GM20000 (cell line): ENCODE data around the gene APMAP.

ENCODE experiments used
- DNase-seq: peaks from one replicate; pipeline ENCODE4 v3.0.0; 2012; ENCODE audit warnings: low spot score
- TF ChIP-seq, protein P1 (sequence below): IDR thresholded peaks from 2 replicates; pipeline ENCODE4 v1.5.1; 2012; ENCODE audit warnings: mild to moderate bottlenecking, control low read depth; ENCODE audit errors: extremely low read depth, missing control alignments

Gene APMAP

DNA sequence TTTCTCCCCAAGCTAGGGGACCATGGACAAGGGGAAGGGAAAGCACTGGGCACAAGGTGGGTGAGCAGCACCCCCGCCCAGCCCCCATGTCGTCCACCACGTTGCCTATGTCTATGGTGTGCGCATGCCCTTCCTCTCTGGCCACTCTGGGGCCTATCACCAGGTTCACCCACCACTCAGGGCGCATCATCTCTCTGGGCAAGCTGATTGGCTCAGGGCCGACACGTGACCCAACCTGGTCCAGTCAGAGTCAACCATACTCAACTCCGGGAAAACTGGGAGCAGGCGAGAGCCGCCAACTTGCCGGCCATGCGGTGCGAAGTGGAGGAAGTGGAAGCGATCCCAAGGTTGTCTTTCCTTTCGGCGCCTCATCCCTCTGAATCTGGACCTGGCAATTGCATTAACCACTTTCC is 39.5 kb upstream of the APMAP start:
- TF ChIP-seq, protein P1, sequence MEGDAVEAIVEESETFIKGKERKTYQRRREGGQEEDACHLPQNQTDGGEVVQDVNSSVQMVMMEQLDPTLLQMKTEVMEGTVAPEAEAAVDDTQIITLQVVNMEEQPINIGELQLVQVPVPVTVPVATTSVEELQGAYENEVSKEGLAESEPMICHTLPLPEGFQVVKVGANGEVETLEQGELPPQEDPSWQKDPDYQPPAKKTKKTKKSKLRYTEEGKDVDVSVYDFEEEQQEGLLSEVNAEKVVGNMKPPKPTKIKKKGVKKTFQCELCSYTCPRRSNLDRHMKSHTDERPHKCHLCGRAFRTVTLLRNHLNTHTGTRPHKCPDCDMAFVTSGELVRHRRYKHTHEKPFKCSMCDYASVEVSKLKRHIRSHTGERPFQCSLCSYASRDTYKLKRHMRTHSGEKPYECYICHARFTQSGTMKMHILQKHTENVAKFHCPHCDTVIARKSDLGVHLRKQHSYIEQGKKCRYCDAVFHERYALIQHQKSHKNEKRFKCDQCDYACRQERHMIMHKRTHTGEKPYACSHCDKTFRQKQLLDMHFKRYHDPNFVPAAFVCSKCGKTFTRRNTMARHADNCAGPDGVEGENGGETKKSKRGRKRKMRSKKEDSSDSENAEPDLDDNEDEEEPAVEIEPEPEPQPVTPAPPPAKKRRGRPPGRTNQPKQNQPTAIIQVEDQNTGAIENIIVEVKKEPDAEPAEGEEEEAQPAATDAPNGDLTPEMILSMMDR: no peak

DNA sequence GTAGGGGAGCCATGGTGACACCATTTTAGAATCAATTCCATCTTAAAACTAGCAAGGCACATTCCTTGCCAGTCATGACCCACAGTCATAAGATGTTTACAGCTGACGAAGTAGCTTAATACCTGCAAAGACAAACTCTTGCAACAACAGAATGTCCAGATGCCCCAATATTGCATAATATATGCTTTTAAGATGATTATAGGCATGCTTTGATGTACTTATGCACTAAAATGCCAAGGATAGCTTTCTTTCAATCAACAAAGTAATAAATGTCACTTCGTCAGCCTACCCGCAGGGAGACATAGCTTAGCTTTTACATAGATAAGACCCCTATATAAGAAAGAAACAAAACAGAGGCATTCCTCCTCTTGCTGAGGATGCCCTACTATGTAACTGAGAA is 38.7 kb upstream of the APMAP start:
- no peak for DNase-seq
- TF ChIP-seq, protein P1: no peak

More for the DNA sequence above, 39.5 kb upstream of the APMAP start:
- no peak for DNase-seq

DNA sequence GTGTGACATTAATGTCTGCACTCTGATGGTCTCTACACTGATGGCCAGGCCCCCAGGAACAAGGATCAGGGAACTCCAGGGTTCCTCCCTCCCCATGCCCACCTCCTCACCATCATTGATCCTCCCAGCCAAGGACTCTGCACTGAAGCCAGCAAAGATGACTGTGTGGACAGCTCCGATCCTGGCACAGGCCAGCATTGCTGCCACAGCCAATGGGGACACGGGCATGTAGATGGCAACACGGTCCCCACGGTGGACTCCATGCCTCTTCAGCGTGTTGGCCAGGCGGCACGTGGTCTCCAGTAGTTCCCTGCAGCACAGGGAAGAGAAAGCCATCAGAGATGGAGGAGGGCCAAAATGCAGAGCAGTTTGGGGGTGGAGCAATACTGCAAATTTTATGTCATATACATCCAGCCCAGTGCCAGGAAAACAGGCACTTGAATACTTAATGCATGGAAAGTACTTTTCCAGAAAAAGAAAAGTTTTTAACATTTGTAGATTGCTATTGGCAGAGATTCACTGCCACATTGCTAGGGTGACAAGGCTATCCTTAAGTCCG is 38.2 kb upstream of the APMAP start:
- TF ChIP-seq, protein P1: no peak
- DNase-seq: no peak

DNA sequence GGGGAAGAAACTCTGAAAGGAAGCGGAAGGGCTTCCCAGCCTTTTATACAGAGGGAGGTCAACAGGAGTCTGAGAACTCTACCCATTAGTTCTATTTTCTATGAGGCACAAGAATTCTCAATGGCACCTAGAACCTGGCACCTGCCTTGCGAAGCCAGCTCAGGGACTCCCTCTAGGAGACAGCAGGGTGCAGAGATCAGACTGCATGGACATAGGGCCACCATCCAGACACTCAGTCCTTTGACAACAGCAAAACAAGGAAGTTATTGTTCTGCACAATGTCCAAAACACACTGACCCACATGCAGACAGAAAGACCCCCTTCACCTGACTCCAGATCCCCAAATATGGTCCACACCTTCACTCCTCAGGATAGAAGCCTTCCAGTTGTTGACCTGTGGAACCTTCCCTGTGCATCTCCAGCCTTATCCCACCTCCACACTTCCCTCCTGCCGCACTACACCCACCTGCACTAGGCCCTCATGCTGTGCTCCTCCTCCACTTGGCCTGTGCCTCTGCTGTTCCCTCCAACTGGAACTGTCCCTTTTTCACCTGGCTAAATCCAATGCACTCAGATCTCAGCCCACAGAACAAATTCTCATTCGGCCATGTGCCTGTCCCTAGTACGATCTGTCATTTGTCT is 37.6 kb upstream of the APMAP start:
- TF ChIP-seq, protein P1: no peak
- DNase-seq: no peak

DNA sequence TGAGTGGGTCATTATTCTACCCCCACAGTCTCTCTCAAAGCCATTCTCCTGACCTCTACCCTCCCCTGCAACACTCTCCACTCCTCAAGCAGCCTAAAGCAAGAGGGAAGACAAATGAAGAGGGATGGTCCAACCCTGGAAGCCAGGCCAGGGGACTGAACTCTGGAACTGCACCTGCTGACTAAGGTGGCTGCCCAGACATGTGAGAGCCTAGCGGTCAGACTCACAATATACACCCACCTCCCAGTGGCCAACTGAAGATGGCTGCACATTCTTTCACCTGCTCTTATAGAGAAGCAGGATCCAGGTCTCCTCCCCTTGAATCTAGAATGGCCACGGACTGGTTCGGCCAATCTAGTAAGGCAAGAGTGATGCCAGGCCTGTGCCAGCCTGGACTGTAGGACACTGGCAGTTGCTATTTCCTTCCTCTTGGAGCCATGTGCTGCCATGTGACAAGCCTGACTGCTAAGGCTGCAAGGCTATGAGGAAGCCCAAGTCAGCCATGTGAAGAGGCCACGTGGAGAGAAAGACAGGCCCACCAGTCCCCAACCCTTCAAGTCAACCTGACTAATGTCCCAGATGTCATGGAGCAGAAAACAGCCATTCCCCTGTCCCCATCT is 33.5 kb upstream of the APMAP start:
- TF ChIP-seq, protein P1: no peak
- DNase-seq: no peak

DNA sequence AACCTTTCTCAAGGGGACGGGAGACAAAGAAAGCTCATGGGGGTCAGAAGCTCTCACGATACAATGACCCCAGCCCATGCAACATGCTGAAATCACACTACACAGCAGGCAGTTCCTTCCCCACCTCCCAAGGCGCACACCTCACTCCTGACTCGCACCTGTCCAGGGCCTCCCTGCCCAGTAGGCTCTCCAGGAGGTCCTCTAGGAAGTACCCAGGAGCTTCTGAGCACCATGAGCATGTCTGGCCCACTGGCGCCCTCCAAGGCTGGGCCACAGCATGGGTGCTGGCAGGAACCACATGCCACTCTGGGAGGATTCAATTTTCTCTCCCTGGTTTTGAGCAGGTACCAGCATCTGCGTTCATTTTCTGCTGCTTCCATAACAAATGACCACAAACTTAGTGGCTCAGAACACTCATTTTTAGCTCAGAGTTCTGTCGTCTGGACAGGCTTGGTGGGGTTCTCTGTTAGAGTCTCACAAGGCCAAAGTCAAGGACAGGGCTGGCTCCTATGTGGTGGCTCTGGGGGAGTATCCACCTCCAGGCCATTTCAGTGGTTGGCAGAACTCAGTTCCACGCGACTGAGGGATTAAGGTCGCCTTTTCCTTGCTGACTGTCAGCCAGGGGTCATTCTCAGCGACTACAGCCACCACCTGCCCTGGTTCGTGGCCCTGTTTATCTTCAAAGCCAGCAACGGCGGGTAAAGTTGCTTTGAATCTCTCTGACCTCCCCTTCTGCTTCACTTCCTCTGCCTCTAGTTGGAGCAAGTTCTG is 32.7 kb upstream of the APMAP start:
- TF ChIP-seq, protein P1: no peak
- DNase-seq: no peak

DNA sequence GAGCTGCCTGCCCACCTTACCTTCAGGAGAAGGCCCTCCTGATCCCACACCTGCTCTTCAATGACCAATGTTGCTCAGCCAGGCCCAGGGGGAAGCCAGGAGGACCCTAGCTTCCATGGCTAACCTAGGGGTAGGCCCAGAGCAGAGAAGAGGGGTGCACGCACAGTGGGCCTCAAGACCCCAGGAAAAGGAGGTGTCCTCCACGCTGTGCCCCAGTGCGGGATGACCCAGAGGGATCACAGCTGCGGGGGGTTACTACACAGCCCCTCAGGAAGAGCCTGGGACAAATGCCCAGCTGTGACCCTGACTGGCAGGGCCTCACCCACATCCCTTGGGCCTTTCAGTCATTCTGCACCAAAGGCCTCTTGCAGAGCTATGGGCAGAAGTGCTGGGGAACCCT is 31.6 kb upstream of the APMAP start:
- DNase-seq: no peak
- TF ChIP-seq, protein P1: no peak
